B cell (primary cell): Measurements from ENCODE around the gene RABL6. TPM values are rescaled to one million over a fixed set of nuclear protein-coding genes. Genes with fewer than 3 reads are reported as not detected.

ENCODE experiments used
- ATAC-seq: fragments of 200-7000 bp; cut with Tn5 transposase; one replicate; pipeline ENCODE4 v1.10.0; 2021; ENCODE audit warnings: low read depth, mild to moderate bottlenecking, moderate number of reproducible peaks, moderate library complexity
- CTCF ChIA-PET: fragments of 350-600 bp; sonication (Branson Sonifier 250); formaldehyde crosslinking; loops from one replicate; lab custom pipeline; 2021; ENCODE audit warnings: antibody characterized with exemption, inconsistent platforms; lab: Charles Lee
- POLR2A ChIA-PET: fragments of 350-600 bp; sonication (Branson Sonifier 250); formaldehyde crosslinking; loops from one replicate; lab custom pipeline; 2021; ENCODE audit warnings: antibody characterized with exemption; lab: Charles Lee
- DNase-seq: peaks from one replicate; pipeline ENCODE4 v3.0.0; 2013
- H2AFZ ChIP-seq: 2 replicates; pipeline ENCODE4 v1.6.1; 2012; ENCODE audit warnings: mild to moderate bottlenecking, low read depth, low read length; ENCODE audit not compliant: insufficient read depth, poor library complexity, severe bottlenecking
- H3K27ac ChIP-seq, 2 donors: 1 replicate in 1 of 2; 2 replicates in 1 of 2; pipeline ENCODE4 v1.5.1; 2012 to 2013; ENCODE audit warnings: low read length in 2 of 2, mild to moderate bottlenecking in 2 of 2, moderate library complexity in 1 of 2
- H3K27me3 ChIP-seq, 4 experiments: fragments of 200-600 bp in 1 of 4; sonication (generic) in 1 of 4; replicated peaks in 1 of 4; 1 replicate in 2 of 4; 2 replicates in 2 of 4; pipeline versions ENCODE4 v1.6.1 to v1.7.0; 2013 to 2016; ENCODE audit warnings: low read length in 3 of 4, mild to moderate bottlenecking in 2 of 4, mixed read lengths in 1 of 4, moderate library complexity in 1 of 4; ENCODE audit not compliant: insufficient read depth in 4 of 4, control insufficient read depth in 3 of 4; ENCODE audit errors: control extremely low read depth in 1 of 4
- H3K36me3 ChIP-seq, 2 experiments: replicated peaks in 1 of 2; 1 replicate in 1 of 2; 2 replicates in 1 of 2; pipeline versions ENCODE4 v1.6.1 to v1.7.1; 2013; ENCODE audit warnings: low read length in 1 of 2; ENCODE audit not compliant: insufficient read depth in 2 of 2, control insufficient read depth in 1 of 2; ENCODE audit errors: control extremely low read depth in 1 of 2, extremely low read depth in 1 of 2
- H3K4me1 ChIP-seq, 2 donors: fragments of 200-600 bp in 1 of 2; sonication (generic) in 1 of 2; 1 replicate in 1 of 2; 2 replicates in 1 of 2; pipeline versions ENCODE4 v1.5.1 to v1.6.1; 2013 to 2017; ENCODE audit warnings: low read length in 2 of 2; ENCODE audit not compliant: control insufficient read depth in 2 of 2, insufficient read depth in 2 of 2
- H3K4me2 ChIP-seq: replicated peaks from 2 replicates; pipeline ENCODE3; 2012; ENCODE audit warnings: mild to moderate bottlenecking, low read depth, low read length; ENCODE audit not compliant: poor library complexity, severe bottlenecking
- H3K4me3 ChIP-seq, 5 experiments: fragments of 200-600 bp in 1 of 5; sonication (generic) in 1 of 5; 1 replicate in 3 of 5; 2 replicates in 2 of 5; pipeline versions ENCODE4 v1.5.1 to v1.7.0; 2011 to 2016; ENCODE audit warnings: low read length in 4 of 5, mild to moderate bottlenecking in 4 of 5, low read depth in 2 of 5, control low read depth in 1 of 5, moderate library complexity in 1 of 5; ENCODE audit not compliant: insufficient read depth in 1 of 5; ENCODE audit errors: control extremely low read depth in 1 of 5, extremely low read depth in 1 of 5
- H3K79me2 ChIP-seq: fragments of 200-600 bp; sonication (generic); one replicate; pipeline ENCODE4 v1.6.0; 2016; ENCODE audit warnings: low read length; ENCODE audit not compliant: control insufficient read depth, insufficient read depth
- H3K9ac ChIP-seq: fragments of 200-600 bp; sonication (generic); 2 replicates; pipeline ENCODE4 v1.6.1; 2017; ENCODE audit warnings: mild to moderate bottlenecking, low read length, moderate library complexity
- H3K9me3 ChIP-seq, 3 donors: one replicate each; pipeline versions ENCODE4 v1.6.1 to v1.7.1; 2013; ENCODE audit warnings: low read length in 2 of 3; ENCODE audit not compliant: control insufficient read depth in 2 of 3, insufficient read depth in 1 of 3; ENCODE audit errors: control extremely low read depth in 1 of 3
- H4K20me1 ChIP-seq: 2 replicates; pipeline ENCODE4 v1.6.0; 2012; ENCODE audit warnings: mild to moderate bottlenecking, low read length; ENCODE audit not compliant: insufficient read depth, control insufficient read depth, poor library complexity, severe bottlenecking
- H3K27ac Mint-ChIP-seq: one replicate; pipeline ENCODE4 v1.8.0; 2021; ENCODE audit warnings: mixed read lengths
- H3K27me3 Mint-ChIP-seq: one replicate; pipeline ENCODE4 v1.8.0; 2021; ENCODE audit warnings: mixed read lengths
- H3K4me1 Mint-ChIP-seq: one replicate; pipeline ENCODE4 v1.8.0; 2021; ENCODE audit warnings: mixed read lengths
- H3K4me3 Mint-ChIP-seq: one replicate; pipeline ENCODE4 v1.8.0; 2021; ENCODE audit warnings: mixed read lengths
- H3K9me3 Mint-ChIP-seq: one replicate; pipeline ENCODE4 v1.8.0; 2022; ENCODE audit warnings: mixed read lengths; ENCODE audit not compliant: insufficient read depth
- CTCF ChIP-seq: fragments of 200-600 bp; IDR thresholded peaks from one replicate; pipeline ENCODE4 v1.8.0; 2022; ENCODE audit warnings: antibody characterized with exemption, mild to moderate bottlenecking
- EZH2 ChIP-seq: IDR thresholded peaks from 2 replicates; pipeline ENCODE4 v1.6.1; 2012; ENCODE audit warnings: borderline replicate concordance, low read depth, mild to moderate bottlenecking, moderate library complexity, low read length; ENCODE audit not compliant: insufficient read depth, poor library complexity, severe bottlenecking
- WGBS: methylation state at CpG from one replicate; pipeline ENCODE4 v1.1.5; 2013; ENCODE audit warnings: missing lambda C conversion rate; ENCODE audit not compliant: insufficient coverage; 5-methylcytosine and 5-hydroxymethylcytosine counted together
- intact Hi-C: fragments of 100-400 bp; cut with micrococcal nuclease; formaldehyde crosslinking; loops from one replicate; pipeline ENCODE4 v1.10.0; 2022
- polyA plus RNA-seq: library from polyadenylated mRNA; depleted of rRNA; stranded (reverse); fragments of >200 nt; gene quantifications from 2 replicates; pipeline ENCODE4 v1.2.3, GENCODE V29; 2012
- total RNA-seq, 2 donors: library from RNA; stranded (reverse); fragments of 120-200 nt in 1 of 2; gene quantifications; 1 replicate in 1 of 2; 2 replicates in 1 of 2; pipeline versions ENCODE4 v1.2.3 to v1.2.4, GENCODE V29; 2013 to 2022

Gene RABL6
- total and polyA plus RNA-seq, 2 donors (not counting 1 experiment from before 2014, with no cell fraction given), result 33.6 to 70.5 TPM

- no peak overlapping the region for H3K27ac ChIP-seq
- Mint-ChIP-seq H3K9me3 (no peaks in the 10 kb centered on the region), H3K4me3 (no peak overlapping the region), H3K27ac (no peak overlapping the region), H3K4me1 (no peaks in the 10 kb centered on the region), H3K27me3 (no peaks in the 10 kb centered on the region)
- DNase-seq (no peak), ATAC-seq (no peak)
- POLR2A ChIA-PET, result no interaction called here
- H3K27me3 ChIP-seq, result no peaks in the 10 kb centered on the region
- H3K79me2 ChIP-seq, result no peaks in the 10 kb centered on the region
- no peak overlapping the region for H2AFZ ChIP-seq
- H3K9me3 ChIP-seq, result peaks cover 0 to 12% (median 0%) of the 10 kb centered on the region in 3 donors
- CTCF ChIA-PET, result interaction anchor here (1.0 to 1.6 kb wide), 2 partner anchors 30 to 33 kb away, joined by 4 to 5 read pairs; partner anchors contain the start of gene AJM1
- H3K4me3 ChIP-seq, result no peak overlapping the region
- TF ChIP-seq CTCF (no peak), EZH2 (no peak)
- H3K4me2 ChIP-seq, result no peak overlapping the region
- H3K4me1 ChIP-seq, result no peaks in the 10 kb centered on the region
- H4K20me1 ChIP-seq, result no peaks in the 10 kb centered on the region
- H3K36me3 ChIP-seq, result no peaks in the 10 kb centered on the region
- H3K9ac ChIP-seq, result no peak overlapping the region
- 95% methylated on average over 6 of the region's 6 CpGs for WGBS
- intact Hi-C loops, result no loop called here
These were observed 67.4 kb downstream of the RABL6 start for GRCh38 chr9:136875155-136875554.

GRCh38 chr9:136876476-136876875, 68.7 kb downstream of the RABL6 start:
- H3K4me3 Mint-ChIP-seq, result no peak overlapping the region
- no peaks in the 10 kb centered on the region for H3K9me3 Mint-ChIP-seq
- no peak overlapping the region for H3K4me2 ChIP-seq
- H3K9ac ChIP-seq, result no peak overlapping the region
- H3K4me1 Mint-ChIP-seq, result peaks cover 3% of the 10 kb centered on the region
- no peaks in the 10 kb centered on the region for H3K27me3 Mint-ChIP-seq
- POLR2A ChIA-PET, result interaction anchor here (1.2 kb wide), 1 partner anchor 10 kb away, joined by 13 read pairs; the partner anchor contains the start of gene TRAF2
- no peaks in the 10 kb centered on the region for H3K27me3 ChIP-seq
- CTCF ChIA-PET, result no interaction called here
- 93% methylated on average over 2 of the region's 5 CpGs for WGBS
- no peak overlapping the region for H3K27ac Mint-ChIP-seq
- H3K27ac ChIP-seq, result no peak overlapping the region
- peaks cover 0 to 12% (median 0%) of the 10 kb centered on the region in 3 donors for H3K9me3 ChIP-seq
- H3K4me1 ChIP-seq, result peaks cover 2% of the 10 kb centered on the region in 2 donors
- H4K20me1 ChIP-seq, result no peaks in the 10 kb centered on the region
- no peaks in the 10 kb centered on the region for H3K36me3 ChIP-seq
- ATAC-seq, result no peak
- DNase-seq, result no peak
- intact Hi-C loops, result no loop called here
- no peaks in the 10 kb centered on the region for H3K79me2 ChIP-seq
- H3K4me3 ChIP-seq, result no peak overlapping the region
- H2AFZ ChIP-seq, result no peak overlapping the region
- no peak for TF ChIP-seq EZH2
- TF ChIP-seq CTCF, result no peak
